Osteoblast (primary cell): ENCODE measurements around the gene TMC1. TPM values are rescaled to one million over a fixed set of nuclear protein-coding genes. Genes with fewer than 3 reads are reported as not detected.

ENCODE experiments used
- DNase-seq: peaks from one replicate; pipeline ENCODE4 v3.0.0; 2011; ENCODE audit warnings: low spot score, mixed read lengths; ENCODE audit not compliant: insufficient read length; ENCODE audit errors: missing footprints
- H2AFZ ChIP-seq: 2 replicates; pipeline ENCODE4 v1.6.0; 2011; ENCODE audit warnings: mild to moderate bottlenecking, low read length
- H3K27ac ChIP-seq: 2 replicates; pipeline ENCODE4 v1.5.1; 2011; ENCODE audit warnings: mild to moderate bottlenecking, low read depth, low read length, moderate library complexity
- H3K27me3 ChIP-seq: 2 replicates; pipeline ENCODE4 v1.6.0; 2012; ENCODE audit warnings: mild to moderate bottlenecking, control low read depth, inconsistent platforms, low read length, moderate library complexity; ENCODE audit not compliant: insufficient read depth
- H3K36me3 ChIP-seq: 2 replicates; pipeline ENCODE4 v1.5.1; 2011; ENCODE audit warnings: mild to moderate bottlenecking, low read length, control low read depth, moderate library complexity; ENCODE audit not compliant: insufficient read depth
- H3K4me1 ChIP-seq: 2 replicates; pipeline ENCODE4 v1.5.1; 2011; ENCODE audit warnings: mild to moderate bottlenecking, low read length, control low read depth, moderate library complexity; ENCODE audit not compliant: insufficient read depth
- H3K4me2 ChIP-seq: 2 replicates; pipeline ENCODE4 v1.6.0; 2011; ENCODE audit warnings: mild to moderate bottlenecking, low read length; ENCODE audit not compliant: insufficient read depth
- H3K4me3 ChIP-seq: fragments of 200-600 bp; sonication (generic); 3 replicates; pipeline ENCODE4 v1.5.1; 2012; ENCODE audit warnings: mild to moderate bottlenecking, low read length, inconsistent platforms; ENCODE audit not compliant: insufficient read depth
- H3K79me2 ChIP-seq: 2 replicates; pipeline ENCODE4 v1.6.0; 2012; ENCODE audit warnings: mild to moderate bottlenecking, low read length, control low read depth, inconsistent platforms; ENCODE audit not compliant: insufficient read depth
- H3K9me3 ChIP-seq: 2 replicates; pipeline ENCODE4 v1.5.1; 2011; ENCODE audit warnings: low read depth, low read length, control low read depth
- H4K20me1 ChIP-seq: 2 replicates; pipeline ENCODE4 v1.6.0; 2012; ENCODE audit warnings: mild to moderate bottlenecking, low read length, control low read depth; ENCODE audit not compliant: insufficient read depth
- total RNA-seq: library from RNA; depleted of rRNA; stranded (reverse); fragments of >200 nt; gene quantifications from 2 replicates; pipeline ENCODE4 v1.2.3, GENCODE V29; 2012
- TF ChIP-seq, protein P1 (sequence below): IDR thresholded peaks from 2 replicates; pipeline ENCODE4 v1.5.1; 2011; ENCODE audit warnings: mild to moderate bottlenecking, low read depth, low read length, moderate library complexity; ENCODE audit errors: extremely low read depth

The TMC1 gene
- total RNA-seq, 1 donor = under 0.01 TPM

DNA sequence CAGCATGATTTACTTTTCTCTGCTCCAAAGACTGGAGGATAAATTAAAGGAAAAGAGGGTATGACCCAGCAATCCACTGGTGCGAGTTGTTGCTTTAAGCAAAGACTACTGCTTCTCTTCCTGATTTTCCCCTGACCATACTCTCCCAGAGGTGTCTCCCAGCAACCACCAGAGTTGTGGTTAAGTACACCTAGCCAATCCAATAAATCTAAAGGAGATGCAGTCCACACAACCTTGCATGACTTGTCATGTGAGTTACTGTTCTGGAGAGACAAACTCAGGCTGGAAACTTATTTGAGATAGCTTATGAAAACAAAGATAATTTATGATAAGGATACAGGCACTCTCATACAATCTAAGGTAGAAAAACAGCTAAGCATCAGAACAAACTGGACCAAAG, 11.9 kb downstream of the TMC1 start:
- TF ChIP-seq, protein P1, sequence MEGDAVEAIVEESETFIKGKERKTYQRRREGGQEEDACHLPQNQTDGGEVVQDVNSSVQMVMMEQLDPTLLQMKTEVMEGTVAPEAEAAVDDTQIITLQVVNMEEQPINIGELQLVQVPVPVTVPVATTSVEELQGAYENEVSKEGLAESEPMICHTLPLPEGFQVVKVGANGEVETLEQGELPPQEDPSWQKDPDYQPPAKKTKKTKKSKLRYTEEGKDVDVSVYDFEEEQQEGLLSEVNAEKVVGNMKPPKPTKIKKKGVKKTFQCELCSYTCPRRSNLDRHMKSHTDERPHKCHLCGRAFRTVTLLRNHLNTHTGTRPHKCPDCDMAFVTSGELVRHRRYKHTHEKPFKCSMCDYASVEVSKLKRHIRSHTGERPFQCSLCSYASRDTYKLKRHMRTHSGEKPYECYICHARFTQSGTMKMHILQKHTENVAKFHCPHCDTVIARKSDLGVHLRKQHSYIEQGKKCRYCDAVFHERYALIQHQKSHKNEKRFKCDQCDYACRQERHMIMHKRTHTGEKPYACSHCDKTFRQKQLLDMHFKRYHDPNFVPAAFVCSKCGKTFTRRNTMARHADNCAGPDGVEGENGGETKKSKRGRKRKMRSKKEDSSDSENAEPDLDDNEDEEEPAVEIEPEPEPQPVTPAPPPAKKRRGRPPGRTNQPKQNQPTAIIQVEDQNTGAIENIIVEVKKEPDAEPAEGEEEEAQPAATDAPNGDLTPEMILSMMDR = no peak
- H4K20me1 ChIP-seq = no peaks in the 10 kb centered on the region
- no peak for DNase-seq
- no peak overlapping the region for H3K27ac ChIP-seq
- H3K4me2 ChIP-seq = no peak overlapping the region
- no peaks in the 10 kb centered on the region for H3K27me3 ChIP-seq
- no peak overlapping the region for H3K4me3 ChIP-seq
- no peak overlapping the region for H2AFZ ChIP-seq
- no peaks in the 10 kb centered on the region for H3K79me2 ChIP-seq
- H3K36me3 ChIP-seq = no peaks in the 10 kb centered on the region
- H3K9me3 ChIP-seq = peaks cover 2% of the 10 kb centered on the region
- H3K4me1 ChIP-seq = no peaks in the 10 kb centered on the region

DNA sequence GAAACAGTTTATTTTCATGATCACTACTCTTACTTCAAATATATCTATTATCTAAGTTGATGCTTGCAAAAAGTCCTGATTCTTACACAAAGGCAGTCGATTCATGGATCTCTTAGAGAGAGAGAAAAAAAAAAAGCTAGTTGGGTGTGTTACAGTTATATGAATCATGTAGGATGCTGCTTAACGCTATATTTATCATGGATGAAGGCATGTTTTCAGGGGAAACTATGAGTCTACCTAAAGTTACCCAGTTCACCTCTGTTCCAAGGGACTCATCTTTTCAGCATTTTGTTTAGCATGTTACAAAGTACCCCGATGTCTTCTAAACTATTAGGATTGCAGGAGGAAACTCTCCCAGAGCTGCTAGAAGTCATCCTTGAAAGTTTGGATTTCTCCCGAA, 13.5 kb downstream of the TMC1 start:
- H3K79me2 ChIP-seq = no peaks in the 10 kb centered on the region
- no peak overlapping the region for H3K27ac ChIP-seq
- H2AFZ ChIP-seq = no peak overlapping the region
- no peaks in the 10 kb centered on the region for H4K20me1 ChIP-seq
- H3K9me3 ChIP-seq = peaks cover 2% of the 10 kb centered on the region
- H3K4me1 ChIP-seq = no peaks in the 10 kb centered on the region
- TF ChIP-seq, protein P1 = no peak
- H3K27me3 ChIP-seq = no peaks in the 10 kb centered on the region
- no peak overlapping the region for H3K4me3 ChIP-seq
- H3K4me2 ChIP-seq = no peak overlapping the region
- DNase-seq = no peak
- no peaks in the 10 kb centered on the region for H3K36me3 ChIP-seq

DNA sequence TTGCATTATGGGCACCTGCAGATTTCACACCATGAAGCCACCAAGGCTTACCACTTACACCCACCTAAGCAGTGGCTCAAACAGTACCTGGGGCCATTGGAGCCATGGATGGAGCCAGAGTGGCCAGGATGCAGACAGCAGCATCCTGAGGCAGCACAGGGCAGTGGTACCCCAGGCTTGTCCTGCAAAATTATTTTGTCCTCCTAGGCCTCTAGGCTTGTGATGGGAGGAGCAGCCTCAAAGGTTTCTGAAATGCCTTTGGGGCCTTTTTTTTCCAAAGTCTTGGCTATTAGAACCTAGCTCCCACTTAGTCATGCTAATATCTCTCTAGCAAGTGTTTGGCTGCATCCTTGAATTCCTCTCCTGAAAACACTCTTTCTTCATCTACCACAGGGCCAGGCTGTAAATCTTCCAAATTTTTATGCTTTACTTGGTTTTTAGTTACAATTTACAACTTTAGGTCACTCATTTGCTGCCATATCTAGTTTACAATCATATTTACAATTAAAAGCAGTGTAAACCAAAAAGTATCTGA, 15.7 kb downstream of the TMC1 start:
- peaks cover 16% of the 10 kb centered on the region for H3K4me1 ChIP-seq
- H3K4me2 ChIP-seq = no peak overlapping the region
- no peaks in the 10 kb centered on the region for H3K36me3 ChIP-seq
- peaks cover 2% of the 10 kb centered on the region for H3K9me3 ChIP-seq
- H4K20me1 ChIP-seq = no peaks in the 10 kb centered on the region
- H3K4me3 ChIP-seq = no peak overlapping the region
- H3K79me2 ChIP-seq = no peaks in the 10 kb centered on the region
- no peaks in the 10 kb centered on the region for H3K27me3 ChIP-seq
- no peak overlapping the region for H3K27ac ChIP-seq
- H2AFZ ChIP-seq = no peak overlapping the region
- DNase-seq = no peak
- TF ChIP-seq, protein P1 = no peak

DNA sequence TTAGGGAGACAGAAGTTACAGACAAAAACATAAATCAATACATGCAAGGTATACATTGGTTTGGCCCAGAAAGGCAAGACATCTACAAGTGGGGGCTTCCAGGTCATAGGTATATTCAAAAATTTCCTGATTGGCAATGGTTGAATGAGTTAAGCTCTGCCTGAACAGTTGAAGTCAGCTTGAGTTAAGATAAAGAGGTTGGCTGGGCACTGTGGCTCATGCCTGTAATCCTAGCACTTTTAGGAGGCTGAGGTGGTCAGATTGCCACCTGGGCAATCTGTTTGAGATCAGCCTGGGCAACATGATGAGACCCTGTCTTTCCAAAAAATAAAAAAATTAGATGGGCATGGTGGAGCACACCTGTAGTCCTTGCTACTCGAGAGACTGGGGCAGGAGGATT, 16.3 kb downstream of the TMC1 start:
- TF ChIP-seq, protein P1 = no peak
- Histone ChIP-seq H3K79me2 (no peaks in the 10 kb centered on the region), H3K4me3 (no peak overlapping the region), H3K36me3 (no peaks in the 10 kb centered on the region), H3K4me2 (no peak overlapping the region), H3K27ac (no peak overlapping the region), H2AFZ (no peak overlapping the region), H4K20me1 (no peaks in the 10 kb centered on the region), H3K27me3 (no peaks in the 10 kb centered on the region), H3K9me3 (peaks cover 2% of the 10 kb centered on the region), H3K4me1 (peaks cover 21% of the 10 kb centered on the region)
- DNase-seq = no peak
